AG04450 (cell line): Measurements from ENCODE around the gene MARK1. TPM values are rescaled to one million over a fixed set of nuclear protein-coding genes. Genes with fewer than 3 reads are reported as not detected.

Experiments
- CTCF ChIA-PET: fragments of 300-600, 350-600 bp; formaldehyde crosslinking; extraction: SDS; loops from one replicate; lab custom pipeline; 2022; ENCODE audit warnings: antibody characterized with exemption, inconsistent platforms; lab: Charles Lee
- POLR2A ChIA-PET: fragments of 350-600 bp; formaldehyde crosslinking; extraction: SDS; loops from one replicate; lab custom pipeline; 2021; ENCODE audit warnings: antibody characterized with exemption, inconsistent platforms; lab: Yijun Ruan, JAX
- DNase-seq: peaks from one replicate; pipeline ENCODE4 v3.0.0-alpha.2; 2011; ENCODE audit warnings: low read depth, low spot score
- H3K27ac ChIP-seq: one replicate; pipeline ENCODE4 v1.5.1; 2012; ENCODE audit warnings: low read depth, low read length, control low read depth
- H3K27me3 ChIP-seq: one replicate; pipeline ENCODE4 v1.6.0; 2012; ENCODE audit warnings: low read length; ENCODE audit not compliant: control insufficient read depth, insufficient read depth
- H3K4me3 ChIP-seq: 2 replicates; pipeline ENCODE4 v1.5.1; 2011; ENCODE audit warnings: mild to moderate bottlenecking, low read depth, low read length, control low read depth
- H3K9me3 ChIP-seq: 2 replicates; pipeline ENCODE4 v1.5.1; 2012; ENCODE audit warnings: low read length; ENCODE audit not compliant: control insufficient read depth, insufficient read depth
- CTCF ChIP-seq: IDR thresholded peaks from 2 replicates; pipeline ENCODE4 v1.5.1; 2011; ENCODE audit warnings: low read depth, low read length, control low read depth, inconsistent platforms
- polyA plus RNA-seq: library from polyadenylated mRNA; depleted of rRNA; stranded (reverse); fragments of >200 nt; gene quantifications from 2 replicates; pipeline ENCODE4 v1.2.3, GENCODE V29; 2011

Gene MARK1
- polyA plus RNA-seq, 1 experiment: not detected

DNA sequence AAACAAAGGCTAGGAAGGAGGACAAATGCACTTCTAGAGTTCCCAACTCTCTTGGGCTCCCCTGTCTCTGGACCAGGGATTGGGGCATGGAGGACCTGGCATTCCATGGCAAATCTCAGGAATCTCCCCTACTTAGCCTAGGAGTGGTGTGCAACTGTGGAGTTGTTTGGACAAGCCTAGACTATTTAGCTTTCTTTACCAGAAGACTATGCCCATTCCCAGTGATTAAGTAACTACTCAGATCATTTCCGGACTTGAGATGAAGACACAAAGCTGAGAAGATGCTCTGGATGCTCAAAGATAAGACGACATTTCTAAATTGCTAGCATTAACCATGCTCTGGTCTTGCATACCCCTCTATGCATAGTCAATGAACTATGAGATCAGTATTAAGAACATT lies 13.7 kb upstream of the MARK1 start:
- Histone ChIP-seq H3K27ac (no peak overlapping the region), H3K9me3 (no peaks in the 10 kb centered on the region), H3K4me3 (no peak overlapping the region), H3K27me3 (no peaks in the 10 kb centered on the region)
- ChIA-PET POLR2A (no interaction called here), CTCF (interaction anchor here (1.0 kb wide), 1 partner anchor 219 kb away, joined by 3 read pairs; no protein-coding TSS in a partner anchor)
- no peak for TF ChIP-seq CTCF
- DNase-seq: no peak

GRCh38 chr1:220516014-220516721 lies 11.8 kb upstream of the MARK1 start:
- no peak for TF ChIP-seq CTCF
- Histone ChIP-seq H3K27me3 (no peaks in the 10 kb centered on the region), H3K27ac (no peak overlapping the region), H3K9me3 (no peaks in the 10 kb centered on the region), H3K4me3 (no peak overlapping the region)
- DNase-seq: no peak
- CTCF ChIA-PET: no interaction called here
- POLR2A ChIA-PET: no interaction called here

DNA sequence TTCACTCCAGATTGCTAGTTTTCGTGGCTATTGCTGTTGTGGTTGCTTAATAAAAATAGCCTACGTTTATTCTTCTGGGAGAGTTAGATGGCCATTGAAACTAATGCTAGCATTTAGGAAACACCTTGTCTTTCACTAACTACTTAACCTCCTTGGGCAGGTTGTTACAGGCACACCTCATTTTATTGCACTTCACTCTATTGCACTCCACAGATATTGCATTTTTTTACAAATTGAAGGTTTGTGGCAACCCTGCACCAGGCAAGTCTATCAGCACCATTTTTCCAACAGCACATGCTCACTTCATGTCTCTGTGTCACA lies 11.3 kb upstream of the MARK1 start:
- CTCF ChIA-PET: no interaction called here
- POLR2A ChIA-PET: no interaction called here
- Histone ChIP-seq H3K27me3 (no peaks in the 10 kb centered on the region), H3K27ac (no peak overlapping the region), H3K4me3 (no peak overlapping the region), H3K9me3 (no peaks in the 10 kb centered on the region)
- no peak for DNase-seq
- no peak for TF ChIP-seq CTCF

GRCh38 chr1:220521778-220522177 lies 6.2 kb upstream of the MARK1 start:
- Histone ChIP-seq H3K4me3 (no peak overlapping the region), H3K27me3 (peaks cover 2% of the 10 kb centered on the region), H3K9me3 (no peaks in the 10 kb centered on the region), H3K27ac (no peak overlapping the region)
- TF ChIP-seq CTCF: no peak
- CTCF ChIA-PET: no interaction called here
- POLR2A ChIA-PET: no interaction called here
- no peak for DNase-seq

- CTCF ChIA-PET: interaction anchor here (0.9 kb wide), 1 partner anchor 307 kb away, joined by 4 read pairs; no protein-coding TSS in a partner anchor
- POLR2A ChIA-PET: no interaction called here
- no peak overlapping the region for H3K27ac ChIP-seq
- TF ChIP-seq CTCF: no peak
- peaks cover 27% of the 10 kb centered on the region for H3K27me3 ChIP-seq
- no peak for DNase-seq
- no peak overlapping the region for H3K4me3 ChIP-seq
- no peaks in the 10 kb centered on the region; the same call in 1 of the 2 replicates for H3K9me3 ChIP-seq
These were observed 1.6 kb upstream of the MARK1 start for GRCh38 chr1:220526294-220526693.
